Stimulated activated CD8-positive, alpha-beta memory T cell treated with anti-CD3 and anti-CD28 coated beads, Interleukin-4, amount 100 ng/mL, for 48 hours (primary cell): ENCODE measurements around the gene HLA-DOA.

Experiments
- DNase-seq: peaks from one replicate; pipeline ENCODE4 v3.0.0-alpha.2; 2020

The HLA-DOA gene

GRCh38 chr6:32962213-32962826, 47.1 kb downstream of the HLA-DOA start:
- no peak for DNase-seq

GRCh38 chr6:32960563-32960962, 48.8 kb downstream of the HLA-DOA start:
- DNase-seq = no peak

GRCh38 chr6:32956176-32956575, 53.2 kb downstream of the HLA-DOA start:
- no peak for DNase-seq

DNA sequence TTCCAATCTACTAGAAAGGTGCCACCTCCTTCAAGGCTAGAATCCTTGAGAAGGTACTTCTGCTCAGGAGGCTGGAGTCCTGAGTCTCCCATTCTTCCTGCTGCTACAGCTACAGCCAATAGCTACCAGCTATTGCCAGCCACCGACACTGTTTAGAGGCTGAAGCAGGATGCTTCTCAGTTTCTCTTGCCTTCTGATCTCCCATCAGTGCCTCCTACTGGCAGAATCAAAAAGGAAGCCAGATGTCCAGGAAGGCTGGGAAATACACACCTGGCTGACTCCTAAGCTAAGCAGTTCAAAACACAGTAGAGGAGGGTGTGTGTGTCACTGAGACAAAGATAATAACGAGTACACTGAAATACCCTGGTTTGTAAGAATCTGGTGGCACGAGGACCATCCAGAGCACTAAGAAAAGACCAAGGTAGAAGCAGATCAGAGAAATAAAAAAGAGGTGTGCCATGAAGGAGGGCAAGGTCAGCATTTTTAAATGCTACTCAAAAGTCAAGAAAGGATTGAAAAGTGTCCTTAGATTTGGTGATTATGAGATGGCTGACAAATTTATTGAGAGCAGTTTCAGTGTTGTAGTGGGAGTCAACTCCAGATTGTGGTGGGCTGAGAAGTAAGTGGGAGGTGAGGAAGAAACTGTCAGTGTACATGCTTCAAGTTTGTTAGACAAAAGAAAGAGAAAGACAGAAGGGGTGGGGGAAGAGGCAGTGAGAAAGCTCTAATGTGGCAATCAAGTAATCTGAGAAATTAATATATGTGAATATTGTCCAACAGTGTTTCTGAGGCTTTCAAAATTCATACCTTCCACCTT, 54.2 kb downstream of the HLA-DOA start:
- DNase-seq = peak; percentile 43

DNA sequence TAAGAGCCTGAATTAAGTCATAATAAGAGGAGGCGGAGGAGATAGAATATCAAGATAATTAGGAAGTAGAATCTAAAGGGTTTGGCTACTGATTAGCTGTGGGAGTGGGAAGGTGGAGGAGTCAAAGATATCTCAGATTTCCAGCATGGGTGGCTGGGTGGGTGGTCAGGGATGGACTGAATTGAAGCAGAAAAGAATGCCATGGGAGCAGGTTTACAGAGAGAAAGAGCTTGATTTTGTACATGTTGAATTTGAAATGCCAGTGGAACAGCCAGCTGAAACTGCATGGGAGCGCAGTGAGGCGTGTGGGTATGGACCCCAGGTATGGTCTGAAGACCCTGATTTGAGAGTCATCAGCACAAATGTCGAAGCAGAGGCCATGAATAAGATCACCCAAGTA, 55.1 kb downstream of the HLA-DOA start:
- DNase-seq = no peak
